ENCODE data around the gene IL36RN. TPM values are rescaled to one million over a fixed set of nuclear protein-coding genes. Genes with fewer than 3 reads are reported as not detected.

IL36RN gene
- total RNA-seq, 1 donor from 2014 or later = not detected

GRCh38 chr2:113104054-113104611 is 45.1 kb downstream of the IL36RN start:
- DNase-seq (ENCODE audit: low read depth) = no peak
- no peak overlapping the region for H3K4me3 ChIP-seq (ENCODE audit: low read depth, low read length)
- no peak for TF ChIP-seq CTCF (conservative IDR thresholded peaks at IDR 0.05; ENCODE audit: low read depth, low read length)

DNA sequence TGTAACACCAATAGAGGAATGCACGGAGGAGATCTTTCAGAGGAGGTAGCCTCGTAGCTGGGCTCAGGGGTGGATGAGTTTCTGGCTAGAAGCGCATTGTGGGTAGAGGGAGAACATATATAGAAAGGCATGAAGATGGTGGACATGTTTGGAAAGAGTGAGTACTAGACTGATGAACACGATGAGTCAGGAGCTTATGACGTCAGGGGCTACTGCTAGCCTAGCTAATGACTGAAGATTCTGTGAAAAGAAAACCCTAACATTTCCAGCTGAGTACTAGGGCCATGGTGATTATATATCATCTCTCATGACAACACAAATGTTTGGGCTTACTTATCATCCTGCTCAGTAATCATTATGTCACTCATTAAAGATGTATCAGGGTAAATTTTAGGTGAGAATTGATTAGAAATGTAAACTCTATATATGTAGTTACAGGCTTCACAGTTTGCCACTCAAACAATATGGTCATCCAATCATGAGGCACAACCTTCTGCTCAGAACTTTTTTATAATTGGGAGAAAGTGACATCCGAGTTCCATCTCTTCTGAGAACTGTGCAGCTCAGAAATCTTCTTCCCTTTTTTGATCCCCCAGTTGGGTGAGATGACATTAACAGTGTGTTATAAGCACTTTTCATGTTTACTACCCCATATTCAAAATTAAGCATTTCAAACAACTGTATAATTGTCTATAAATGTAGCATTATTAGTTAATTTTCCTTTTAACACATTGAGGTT is 46.2 kb downstream of the IL36RN start:
- TF ChIP-seq CTCF (conservative IDR thresholded peaks at IDR 0.05; ENCODE audit: low read depth, low read length) = no peak
- H3K4me3 ChIP-seq (ENCODE audit: low read depth, low read length) = no peak overlapping the region
- DNase-seq (ENCODE audit: low read depth) = no peak

GRCh38 chr2:113111121-113111520 is 52.1 kb downstream of the IL36RN start:
- TF ChIP-seq CTCF (conservative IDR thresholded peaks at IDR 0.05; ENCODE audit: low read depth, low read length) = no peak
- DNase-seq (ENCODE audit: low read depth) = no peak
- no peak overlapping the region for H3K4me3 ChIP-seq (ENCODE audit: low read depth, low read length)

- TF ChIP-seq CTCF (conservative IDR thresholded peaks at IDR 0.05; ENCODE audit: low read depth, low read length) = no peak
- no peak overlapping the region for H3K4me3 ChIP-seq (ENCODE audit: low read depth, low read length)
- no peak for DNase-seq (ENCODE audit: low read depth)
Observed at GRCh38 chr2:113111823-113112287, 52.9 kb downstream of the IL36RN start.

DNA sequence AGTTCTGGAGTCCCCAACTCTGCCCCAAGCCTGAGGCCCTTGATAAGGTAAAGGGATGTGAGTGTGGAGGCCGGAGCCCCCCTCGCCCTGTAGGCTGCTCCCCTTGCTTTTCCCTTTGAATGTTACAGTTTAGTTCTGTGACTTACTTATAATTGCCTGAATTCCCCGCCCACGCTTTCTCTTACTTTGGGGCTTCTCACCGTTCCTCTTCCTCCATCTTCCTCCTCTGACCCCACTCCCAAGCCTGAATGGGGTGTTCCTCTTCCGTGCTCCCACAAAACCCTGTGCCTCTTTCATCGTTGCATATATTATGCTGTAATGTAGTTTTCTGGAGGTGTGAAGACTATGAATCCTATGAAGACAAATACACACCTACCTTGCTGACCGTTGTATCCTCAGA is 53.4 kb downstream of the IL36RN start:
- TF ChIP-seq CTCF (conservative IDR thresholded peaks at IDR 0.05; ENCODE audit: low read depth, low read length) = no peak
- no peak for DNase-seq (ENCODE audit: low read depth)
- no peak overlapping the region for H3K4me3 ChIP-seq (ENCODE audit: low read depth, low read length)

- TF ChIP-seq CTCF (conservative IDR thresholded peaks at IDR 0.05; ENCODE audit: low read depth, low read length) = no peak
- no peak for DNase-seq (ENCODE audit: low read depth)
- no peak overlapping the region for H3K4me3 ChIP-seq (ENCODE audit: low read depth, low read length)
Observed at GRCh38 chr2:113112871-113113270, 53.9 kb downstream of the IL36RN start.

DNA sequence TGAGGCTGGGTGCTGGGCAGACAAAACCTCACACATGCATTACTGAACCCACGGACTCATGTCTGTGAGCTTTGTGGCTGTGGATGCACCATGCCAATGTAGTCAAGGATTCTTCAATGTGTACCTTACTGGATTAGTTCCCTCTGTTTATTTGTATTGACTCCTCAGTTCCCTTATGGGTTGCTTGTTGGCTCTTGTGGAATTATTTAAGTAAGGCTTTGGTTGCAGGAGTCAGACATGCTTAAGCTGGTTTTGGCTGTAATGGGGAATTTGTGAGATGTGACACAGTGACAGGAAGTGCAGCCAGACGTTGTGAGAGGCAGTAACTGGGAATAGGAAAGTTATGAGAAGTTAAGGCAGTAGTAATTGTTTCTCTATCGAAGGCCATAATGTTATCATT is 54.8 kb downstream of the IL36RN start:
- DNase-seq (ENCODE audit: low read depth) = no peak
- TF ChIP-seq CTCF (conservative IDR thresholded peaks at IDR 0.05; ENCODE audit: low read depth, low read length) = no peak
- H3K4me3 ChIP-seq (ENCODE audit: low read depth, low read length) = no peak overlapping the region
